PC-3 (cell line): ENCODE measurements around the gene OMA1.

Source experiments
- CTCF ChIP-seq: fragments of 300-600 bp; sonication (generic); conservative IDR thresholded peaks from 2 replicates; pipeline ENCODE4 v1.5.1; 2017; ENCODE audit warnings: antibody characterized with exemption, low read depth, mild to moderate bottlenecking, low read length
- EZH2 ChIP-seq: fragments of 300-600 bp; sonication (generic); IDR thresholded peaks from one replicate; pipeline ENCODE4 v1.6.1; 2017; ENCODE audit warnings: antibody characterized with exemption, mild to moderate bottlenecking, low read length; ENCODE audit not compliant: unreplicated experiment

- TF ChIP-seq CTCF (no peak), EZH2 (no peak)
Observed at GRCh38 chr1:58583496-58583895, 37.0 kb upstream of the OMA1 start.
